Erythroblast (primary cell): Measurements from ENCODE around the gene FNIP1.

Experiments
- DNase-seq, 2 experiments: peaks; one replicate each; lab custom pipeline; 2025; lab: John Stamatoyannopoulos, UW
- GATA1 ChIP-seq: IDR thresholded peaks from 2 replicates; pipeline ENCODE4 v1.6.1; 2011; ENCODE audit warnings: low read depth, mild to moderate bottlenecking, control low read depth, low read length, moderate library complexity
- POLR2A ChIP-seq: IDR thresholded peaks from 2 replicates; pipeline ENCODE4 v1.6.1; 2011; ENCODE audit warnings: mild to moderate bottlenecking, low read length

FNIP1 gene

GRCh38 chr5:131672776-131673175, 124.0 kb downstream of the FNIP1 start:
- DNase-seq, result no peak
- TF ChIP-seq POLR2A, result no peak
- no peak for TF ChIP-seq GATA1

GRCh38 chr5:131671994-131672655, 124.7 kb downstream of the FNIP1 start:
- no peak for DNase-seq
- TF ChIP-seq POLR2A (no peak), GATA1 (no peak)

- DNase-seq, result peak in 1 of 2 experiments; percentile 35
- TF ChIP-seq POLR2A, result no peak
- TF ChIP-seq GATA1, result no peak
Measured at GRCh38 chr5:131671409-131671808, 125.4 kb downstream of the FNIP1 start.

- DNase-seq, result no peak
- TF ChIP-seq GATA1, result no peak
Measured at GRCh38 chr5:131664929-131665328, 131.9 kb downstream of the FNIP1 start.

GRCh38 chr5:131661933-131662332, 134.9 kb downstream of the FNIP1 start:
- TF ChIP-seq POLR2A (no peak), GATA1 (no peak)
- no peak for DNase-seq

- DNase-seq, result no peak
- TF ChIP-seq POLR2A, result no peak
- TF ChIP-seq GATA1, result no peak
Measured at GRCh38 chr5:131659841-131660240, 137.0 kb downstream of the FNIP1 start.

- TF ChIP-seq POLR2A, result no peak
- no peak for TF ChIP-seq GATA1
- no peak for DNase-seq
Measured at GRCh38 chr5:131659290-131659689, 137.5 kb downstream of the FNIP1 start.

GRCh38 chr5:131654776-131655175, 142.0 kb downstream of the FNIP1 start:
- TF ChIP-seq POLR2A, result no peak
- no peak for TF ChIP-seq GATA1
- no peak for DNase-seq

GRCh38 chr5:131654309-131654708, 142.5 kb downstream of the FNIP1 start:
- TF ChIP-seq POLR2A (no peak), GATA1 (no peak)
- no peak for DNase-seq

GRCh38 chr5:131649161-131649560, 147.7 kb downstream of the FNIP1 start:
- TF ChIP-seq POLR2A, result no peak
- no peak for TF ChIP-seq GATA1
- no peak for DNase-seq

GRCh38 chr5:131647048-131647769, 149.6 kb downstream of the FNIP1 start:
- no peak for TF ChIP-seq GATA1
- no peak for TF ChIP-seq POLR2A
- no peak for DNase-seq

GRCh38 chr5:131644822-131645221, 152.0 kb downstream of the FNIP1 start:
- TF ChIP-seq GATA1, result no peak
- no peak for TF ChIP-seq POLR2A
- peak in 1 of 2 experiments; percentile 39 for DNase-seq

GRCh38 chr5:131644370-131644769, 152.4 kb downstream of the FNIP1 start:
- DNase-seq, result no peak

GRCh38 chr5:131641494-131641893, 155.3 kb downstream of the FNIP1 start:
- no peak for DNase-seq
- no peak for TF ChIP-seq GATA1
- TF ChIP-seq POLR2A, result no peak

More at GRCh38 chr5:131644370-131644769, 152.4 kb downstream of the FNIP1 start:
- TF ChIP-seq POLR2A, result no peak
- no peak for TF ChIP-seq GATA1

GRCh38 chr5:131640043-131640856, 156.6 kb downstream of the FNIP1 start:
- peak; percentile 59 to 79 for DNase-seq
- TF ChIP-seq GATA1 (no peak), POLR2A (no peak)
